ENCODE measurements around the gene TBPL1.

DNA sequence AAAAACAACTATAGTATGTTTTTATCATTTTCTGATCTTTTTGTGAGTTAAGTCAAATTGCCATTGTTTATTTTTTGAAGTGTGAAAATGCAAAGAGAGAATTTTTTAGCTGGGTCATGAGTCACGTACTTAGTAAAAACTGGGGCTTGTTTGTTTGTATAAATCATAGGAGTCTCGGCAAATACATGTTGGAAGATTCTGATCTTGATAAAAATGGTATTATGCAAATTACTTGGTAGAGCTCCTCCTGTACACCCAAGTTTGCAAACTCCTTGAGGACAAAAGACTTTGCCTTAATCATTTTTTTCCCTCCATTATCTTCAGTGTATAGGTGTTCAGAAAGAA, 25.8 kb downstream of the TBPL1 start:
- TF ChIP-seq, protein P1, sequence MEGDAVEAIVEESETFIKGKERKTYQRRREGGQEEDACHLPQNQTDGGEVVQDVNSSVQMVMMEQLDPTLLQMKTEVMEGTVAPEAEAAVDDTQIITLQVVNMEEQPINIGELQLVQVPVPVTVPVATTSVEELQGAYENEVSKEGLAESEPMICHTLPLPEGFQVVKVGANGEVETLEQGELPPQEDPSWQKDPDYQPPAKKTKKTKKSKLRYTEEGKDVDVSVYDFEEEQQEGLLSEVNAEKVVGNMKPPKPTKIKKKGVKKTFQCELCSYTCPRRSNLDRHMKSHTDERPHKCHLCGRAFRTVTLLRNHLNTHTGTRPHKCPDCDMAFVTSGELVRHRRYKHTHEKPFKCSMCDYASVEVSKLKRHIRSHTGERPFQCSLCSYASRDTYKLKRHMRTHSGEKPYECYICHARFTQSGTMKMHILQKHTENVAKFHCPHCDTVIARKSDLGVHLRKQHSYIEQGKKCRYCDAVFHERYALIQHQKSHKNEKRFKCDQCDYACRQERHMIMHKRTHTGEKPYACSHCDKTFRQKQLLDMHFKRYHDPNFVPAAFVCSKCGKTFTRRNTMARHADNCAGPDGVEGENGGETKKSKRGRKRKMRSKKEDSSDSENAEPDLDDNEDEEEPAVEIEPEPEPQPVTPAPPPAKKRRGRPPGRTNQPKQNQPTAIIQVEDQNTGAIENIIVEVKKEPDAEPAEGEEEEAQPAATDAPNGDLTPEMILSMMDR (CRISPR knock-in tag; IDR thresholded peaks at IDR 0.05): no peak
- TF ChIP-seq ZNF274 (CRISPR knock-in tag; IDR thresholded peaks at IDR 0.05): no peak
- no peak for TF ChIP-seq NR3C1 (CRISPR knock-in tag; IDR thresholded peaks at IDR 0.05)
- TF ChIP-seq, protein P2, sequence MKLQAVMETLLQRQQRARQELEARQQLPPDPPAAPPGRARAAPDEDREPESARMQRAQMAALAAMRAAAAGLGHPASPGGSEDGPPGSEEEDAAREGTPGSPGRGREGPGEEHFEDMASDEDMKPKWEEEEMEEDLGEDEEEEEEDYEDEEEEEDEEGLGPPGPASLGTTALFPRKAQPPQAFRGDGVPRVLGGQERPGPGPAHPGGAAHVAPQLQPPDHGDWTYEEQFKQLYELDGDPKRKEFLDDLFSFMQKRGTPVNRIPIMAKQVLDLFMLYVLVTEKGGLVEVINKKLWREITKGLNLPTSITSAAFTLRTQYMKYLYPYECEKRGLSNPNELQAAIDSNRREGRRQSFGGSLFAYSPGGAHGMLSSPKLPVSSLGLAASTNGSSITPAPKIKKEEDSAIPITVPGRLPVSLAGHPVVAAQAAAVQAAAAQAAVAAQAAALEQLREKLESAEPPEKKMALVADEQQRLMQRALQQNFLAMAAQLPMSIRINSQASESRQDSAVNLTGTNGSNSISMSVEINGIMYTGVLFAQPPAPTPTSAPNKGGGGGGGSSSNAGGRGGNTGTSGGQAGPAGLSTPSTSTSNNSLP (IDR thresholded peaks at IDR 0.05; ENCODE audit: low read depth, low read length): no peak
- no peak for TF ChIP-seq POLR2AphosphoS5 (IDR thresholded peaks at IDR 0.05; ENCODE audit: low read depth, low read length)
- no peak for TF ChIP-seq POLR2A (IDR thresholded peaks at IDR 0.05; ENCODE audit: insufficient read depth in 1 of 2, low read depth in 2 of 2, low read length in 2 of 2)
- TF ChIP-seq ISL2 (CRISPR knock-in tag; IDR thresholded peaks at IDR 0.05): no peak
- TF ChIP-seq U2AF2 (IDR thresholded peaks at IDR 0.05; ENCODE audit: low read depth, low read length): no peak
- TF ChIP-seq ZNF772 (CRISPR knock-in tag; IDR thresholded peaks at IDR 0.05): no peak
- no peak for TF ChIP-seq ZNF547 (CRISPR knock-in tag; IDR thresholded peaks at IDR 0.05)
- no peak for TF ChIP-seq ZBTB8A (CRISPR knock-in tag; IDR thresholded peaks at IDR 0.05; ENCODE audit: borderline replicate concordance, low read depth)
- no peak for TF ChIP-seq EP300 (IDR thresholded peaks at IDR 0.05; ENCODE audit: low read depth in 2 of 2, low read length in 2 of 2)
- TF ChIP-seq EP300 (CRISPR knock-in tag; IDR thresholded peaks at IDR 0.05; ENCODE audit: borderline replicate concordance): no peak
- TF ChIP-seq ZNF550 (CRISPR knock-in tag; IDR thresholded peaks at IDR 0.05; ENCODE audit: borderline replicate concordance): no peak
